Measurements from ENCODE around the gene VPS8.

VPS8 gene

DNA sequence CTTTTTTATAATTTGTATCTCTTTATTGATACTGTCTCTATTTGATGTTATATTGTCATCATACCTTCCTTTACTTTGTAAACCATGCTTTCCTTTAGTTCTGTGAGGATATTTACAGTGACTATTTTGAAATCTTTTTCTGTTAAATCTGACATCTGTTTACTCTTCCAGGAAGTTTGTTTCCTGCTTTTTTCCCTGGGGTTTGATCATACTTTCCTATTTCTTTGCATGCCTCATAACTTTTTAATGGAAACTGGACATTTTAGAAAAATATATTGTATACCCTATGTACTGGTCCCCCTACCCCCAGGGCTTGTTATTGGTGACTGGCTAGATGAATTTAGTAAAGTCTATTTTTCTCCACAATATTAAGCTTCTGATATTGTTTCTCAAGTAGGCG lies 225.8 kb downstream of the VPS8 start:
- DNase-seq (ENCODE audit: low read depth) = no peak
- TF ChIP-seq, protein P1, sequence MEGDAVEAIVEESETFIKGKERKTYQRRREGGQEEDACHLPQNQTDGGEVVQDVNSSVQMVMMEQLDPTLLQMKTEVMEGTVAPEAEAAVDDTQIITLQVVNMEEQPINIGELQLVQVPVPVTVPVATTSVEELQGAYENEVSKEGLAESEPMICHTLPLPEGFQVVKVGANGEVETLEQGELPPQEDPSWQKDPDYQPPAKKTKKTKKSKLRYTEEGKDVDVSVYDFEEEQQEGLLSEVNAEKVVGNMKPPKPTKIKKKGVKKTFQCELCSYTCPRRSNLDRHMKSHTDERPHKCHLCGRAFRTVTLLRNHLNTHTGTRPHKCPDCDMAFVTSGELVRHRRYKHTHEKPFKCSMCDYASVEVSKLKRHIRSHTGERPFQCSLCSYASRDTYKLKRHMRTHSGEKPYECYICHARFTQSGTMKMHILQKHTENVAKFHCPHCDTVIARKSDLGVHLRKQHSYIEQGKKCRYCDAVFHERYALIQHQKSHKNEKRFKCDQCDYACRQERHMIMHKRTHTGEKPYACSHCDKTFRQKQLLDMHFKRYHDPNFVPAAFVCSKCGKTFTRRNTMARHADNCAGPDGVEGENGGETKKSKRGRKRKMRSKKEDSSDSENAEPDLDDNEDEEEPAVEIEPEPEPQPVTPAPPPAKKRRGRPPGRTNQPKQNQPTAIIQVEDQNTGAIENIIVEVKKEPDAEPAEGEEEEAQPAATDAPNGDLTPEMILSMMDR (conservative IDR thresholded peaks at IDR 0.05; ENCODE audit: low read depth, low read length) = no peak
- no peak overlapping the region for H3K4me3 ChIP-seq (ENCODE audit: low read length)

DNA sequence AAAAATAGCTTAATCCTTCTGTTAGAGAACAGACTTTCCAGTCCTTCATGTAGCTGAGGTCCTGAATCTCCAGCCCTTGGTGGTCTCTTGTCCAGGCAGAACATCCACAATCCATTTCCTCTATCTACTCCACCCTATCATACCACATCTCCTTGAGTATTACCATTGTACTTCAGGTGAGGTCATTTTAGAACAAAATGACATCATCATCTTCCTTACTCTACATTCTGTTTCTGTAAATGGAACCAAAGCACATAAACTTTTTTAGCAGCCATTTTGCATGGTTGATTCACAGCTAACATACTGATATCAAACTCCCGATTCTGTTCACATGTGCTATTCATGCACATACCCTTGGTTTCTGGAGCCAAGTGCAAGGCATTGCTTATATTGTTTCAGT lies 228.5 kb downstream of the VPS8 start:
- DNase-seq (ENCODE audit: low read depth) = no peak
- H3K4me3 ChIP-seq (ENCODE audit: low read length) = no peak overlapping the region
- TF ChIP-seq, protein P1 (conservative IDR thresholded peaks at IDR 0.05; ENCODE audit: low read depth, low read length) = no peak

DNA sequence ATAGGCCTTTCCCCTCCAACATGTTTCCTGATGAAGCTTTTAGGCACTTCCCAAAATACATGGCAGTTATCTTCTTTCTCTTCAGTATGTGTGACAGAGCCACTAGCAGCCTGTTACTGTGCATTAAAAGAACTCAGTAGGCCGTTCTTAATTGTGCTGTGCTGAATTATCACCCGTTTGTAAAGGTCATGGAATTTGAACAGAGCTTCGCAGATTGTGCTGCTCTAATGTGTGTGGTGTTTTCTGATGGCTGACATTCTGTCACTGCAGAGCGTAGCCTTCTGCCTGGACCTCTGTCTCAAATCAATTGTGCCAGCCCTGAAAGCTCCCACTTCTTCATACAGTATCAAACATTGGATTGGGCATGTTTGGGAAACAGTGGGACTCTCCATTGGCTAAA lies 229.6 kb downstream of the VPS8 start:
- H3K4me3 ChIP-seq (ENCODE audit: low read length) = no peak overlapping the region
- TF ChIP-seq, protein P1 (conservative IDR thresholded peaks at IDR 0.05; ENCODE audit: low read depth, low read length) = no peak
- no peak for DNase-seq (ENCODE audit: low read depth)

DNA sequence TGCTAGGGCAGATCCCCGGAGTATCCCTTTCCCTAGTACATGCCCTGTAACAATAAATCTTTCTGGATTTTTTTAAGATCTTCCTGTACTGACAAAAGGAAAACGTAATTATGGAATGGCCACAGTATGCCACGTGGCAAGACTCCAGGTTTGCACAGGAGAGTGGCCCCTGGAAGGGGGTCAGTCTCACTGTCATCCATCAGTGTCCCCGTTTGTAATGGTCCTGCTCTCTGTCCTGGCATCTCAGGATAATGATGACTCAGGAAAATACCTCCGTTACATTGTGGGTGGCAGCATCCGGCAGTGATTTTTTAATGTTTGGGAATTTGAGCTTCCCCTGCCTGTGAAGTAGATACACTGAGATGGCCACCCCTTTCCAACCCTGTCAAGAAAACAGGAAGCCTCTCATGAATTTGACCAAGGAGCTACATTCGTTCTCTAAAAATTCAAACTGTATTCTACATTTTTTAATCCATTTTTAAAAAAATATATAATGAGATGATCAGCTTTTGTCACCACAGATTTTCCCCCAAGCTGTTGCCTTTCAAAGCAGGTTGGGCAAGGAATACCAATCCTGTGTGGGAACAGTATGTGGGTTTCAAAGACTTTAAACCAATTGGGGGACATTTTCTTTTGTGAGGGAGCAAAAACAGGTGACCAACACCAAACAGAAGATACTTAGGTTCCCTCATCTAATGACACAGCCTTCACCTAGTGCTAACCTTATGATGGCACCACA lies 230.5 kb downstream of the VPS8 start:
- no peak overlapping the region for H3K4me3 ChIP-seq (ENCODE audit: low read length)
- TF ChIP-seq, protein P1 (conservative IDR thresholded peaks at IDR 0.05; ENCODE audit: low read depth, low read length) = no peak
- no peak for DNase-seq (ENCODE audit: low read depth)

DNA sequence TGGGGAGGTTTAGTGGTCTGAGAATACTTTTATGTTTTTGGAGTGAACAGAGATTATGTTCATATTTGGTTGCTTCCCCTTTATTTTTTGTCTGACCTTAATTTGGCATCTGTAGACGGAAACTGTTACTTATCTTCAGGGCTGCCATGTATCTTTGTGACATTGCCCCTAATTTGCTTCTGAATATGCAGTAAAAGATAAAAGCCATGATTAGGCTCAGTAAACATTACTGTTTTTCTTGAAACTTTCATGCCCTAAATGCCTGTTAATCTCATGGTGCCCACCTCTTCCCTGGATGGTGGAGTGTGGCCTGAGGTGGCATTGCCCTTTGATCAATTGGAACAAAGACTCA lies 234.2 kb downstream of the VPS8 start:
- TF ChIP-seq, protein P1 (conservative IDR thresholded peaks at IDR 0.05; ENCODE audit: low read depth, low read length) = no peak
- no peak overlapping the region for H3K4me3 ChIP-seq (ENCODE audit: low read length)
- no peak for DNase-seq (ENCODE audit: low read depth)

DNA sequence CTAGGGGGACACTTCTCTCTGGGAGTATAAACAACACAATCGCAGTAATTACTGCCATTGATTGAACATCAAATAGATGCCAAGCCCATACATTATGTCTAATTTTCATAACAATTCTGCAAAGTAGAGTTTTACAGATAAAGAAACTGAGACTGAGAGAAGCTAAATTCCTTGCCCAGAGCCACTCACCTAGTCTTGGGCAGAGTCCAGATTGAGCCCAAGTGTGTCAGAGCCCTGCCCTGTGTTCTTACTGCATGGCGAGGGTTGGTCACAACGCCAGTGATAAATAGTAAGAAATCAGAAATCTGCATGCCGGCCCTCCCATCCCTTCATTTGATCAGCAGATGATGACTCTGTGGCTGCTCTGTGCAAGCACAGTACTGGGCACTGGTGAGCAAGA lies 234.6 kb downstream of the VPS8 start:
- no peak for DNase-seq (ENCODE audit: low read depth)
- TF ChIP-seq, protein P1 (conservative IDR thresholded peaks at IDR 0.05; ENCODE audit: low read depth, low read length) = no peak
- no peak overlapping the region for H3K4me3 ChIP-seq (ENCODE audit: low read length)

DNA sequence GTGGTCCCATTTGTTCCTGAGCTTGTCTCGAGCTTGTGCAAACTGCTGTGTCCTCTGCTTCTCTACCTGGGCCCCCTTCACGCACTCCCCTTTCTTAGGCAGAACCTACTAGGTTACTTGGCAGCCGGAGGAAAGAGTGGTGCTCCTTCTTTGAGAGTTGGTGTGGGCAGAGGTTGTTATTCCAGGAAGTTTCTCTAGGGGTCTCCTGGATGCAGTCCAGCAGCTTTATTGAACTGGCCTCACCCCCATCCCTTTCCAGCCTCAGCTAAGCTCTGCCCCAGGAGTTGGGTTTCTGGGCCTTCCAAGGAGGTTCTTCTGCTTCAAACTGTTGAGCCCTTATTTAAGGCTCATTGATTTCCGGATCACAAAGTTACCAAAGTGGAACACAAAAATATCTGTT lies 237.7 kb downstream of the VPS8 start:
- H3K4me3 ChIP-seq (ENCODE audit: low read length) = no peak overlapping the region
- no peak for DNase-seq (ENCODE audit: low read depth)
- TF ChIP-seq, protein P1 (conservative IDR thresholded peaks at IDR 0.05; ENCODE audit: low read depth, low read length) = no peak

All from retinal pigment epithelial cell (primary cell).